SK-N-SH treated with all-trans-retinoic acid at 6 μM for 48 hours (cell line): ENCODE results near the gene THY1.

Experiments used
- CSDC2 ChIP-seq: fragments of 250-450 bp; sonication (Bioruptor Pico); IDR thresholded peaks from 2 replicates; pipeline ENCODE4 v1.5.0; 2020; ENCODE audit warnings: mild to moderate bottlenecking, moderate library complexity
- ESRRG ChIP-seq: fragments of 250-450 bp; sonication (Bioruptor Pico); IDR thresholded peaks from 2 replicates; pipeline ENCODE4 v1.6.1; 2021; ENCODE audit warnings: mild to moderate bottlenecking
- GLIS3 ChIP-seq: fragments of 250-450 bp; sonication (Bioruptor Pico); IDR thresholded peaks from 2 replicates; pipeline ENCODE4 v1.5.0; 2020; ENCODE audit warnings: mild to moderate bottlenecking, moderate library complexity
- OSR1 ChIP-seq: fragments of 250-450 bp; sonication (Bioruptor Pico); IDR thresholded peaks from 2 replicates; pipeline ENCODE4 v1.8.0; 2022; ENCODE audit warnings: moderate library complexity, mild to moderate bottlenecking, inconsistent platforms
- PATZ1 ChIP-seq: fragments of 250-450 bp; sonication (Bioruptor Pico); IDR thresholded peaks from 2 replicates; pipeline ENCODE4 v1.8.0; 2020; ENCODE audit warnings: mild to moderate bottlenecking, moderate library complexity, borderline replicate concordance
- POU6F1 ChIP-seq: fragments of 250-450 bp; sonication (Bioruptor Pico); IDR thresholded peaks from 2 replicates; pipeline ENCODE4 v1.8.0; 2021; ENCODE audit warnings: low read depth, mild to moderate bottlenecking, moderate library complexity, borderline replicate concordance
- RARB ChIP-seq: fragments of 250-450 bp; sonication (Bioruptor Pico); IDR thresholded peaks from 2 replicates; pipeline ENCODE4 v1.8.0; 2021; ENCODE audit warnings: mild to moderate bottlenecking, moderate library complexity
- SNAI2 ChIP-seq: fragments of 250-450 bp; sonication (Bioruptor Pico); IDR thresholded peaks from 2 replicates; pipeline ENCODE4 v1.5.0; 2020; ENCODE audit warnings: mild to moderate bottlenecking, moderate library complexity
- TCF4 ChIP-seq: fragments of 250-450 bp; sonication (Bioruptor Pico); IDR thresholded peaks from 2 replicates; pipeline ENCODE4 v1.8.0; 2021; ENCODE audit warnings: mild to moderate bottlenecking, moderate library complexity, borderline replicate concordance
- TOX ChIP-seq: fragments of 250-450 bp; sonication (Bioruptor Pico); IDR thresholded peaks from 2 replicates; pipeline ENCODE4 v1.8.0; 2021; ENCODE audit warnings: mild to moderate bottlenecking, moderate library complexity, borderline replicate concordance
- ZNF565 ChIP-seq: fragments of 450-650 bp; formaldehyde crosslinking; conservative IDR thresholded peaks from 2 replicates; pipeline ENCODE4 v1.5.0; 2020; ENCODE audit warnings: low read depth, mild to moderate bottlenecking, moderate library complexity

DNA sequence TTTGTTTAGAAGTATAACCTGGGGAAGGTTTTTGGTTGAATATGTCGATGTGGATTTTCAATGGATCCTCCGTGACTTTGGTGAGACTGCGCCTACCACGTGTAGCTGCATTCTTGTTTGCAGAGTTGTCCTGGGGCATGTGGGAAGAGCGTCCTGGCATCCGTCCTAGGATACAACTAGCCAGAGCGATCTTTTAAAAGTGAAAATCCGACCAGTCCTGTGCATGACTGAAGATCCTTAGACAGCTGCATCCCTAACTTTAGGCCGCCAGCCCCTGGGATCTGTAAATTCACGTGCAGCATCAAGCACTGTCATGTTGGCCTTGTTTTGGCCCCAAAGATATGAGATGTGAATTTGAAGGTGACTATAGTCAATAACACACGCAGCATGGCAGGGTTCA is 22.4 kb upstream of the THY1 start:
- TF ChIP-seq TOX (CRISPR knock-in tag) (no peak), RARB (CRISPR knock-in tag) (no peak), POU6F1 (CRISPR knock-in tag) (no peak), TCF4 (CRISPR knock-in tag) (no peak), PATZ1 (no peak), ZNF565 (no peak), OSR1 (CRISPR knock-in tag) (no peak), SNAI2 (CRISPR knock-in tag) (no peak), GLIS3 (CRISPR knock-in tag) (no peak), ESRRG (CRISPR knock-in tag) (no peak), CSDC2 (no peak)
